ENCODE measurements around the gene CHRNB2. TPM values are rescaled to one million over a fixed set of nuclear protein-coding genes. Genes with fewer than 3 reads are reported as not detected.
A peak's percentile ranks its signal among the peaks of the same experiment; 100 is the strongest.

The CHRNB2 gene
- total and polyA plus RNA-seq, 4 donors, result 0.06 to 0.21 (median 0.08) TPM

DNA sequence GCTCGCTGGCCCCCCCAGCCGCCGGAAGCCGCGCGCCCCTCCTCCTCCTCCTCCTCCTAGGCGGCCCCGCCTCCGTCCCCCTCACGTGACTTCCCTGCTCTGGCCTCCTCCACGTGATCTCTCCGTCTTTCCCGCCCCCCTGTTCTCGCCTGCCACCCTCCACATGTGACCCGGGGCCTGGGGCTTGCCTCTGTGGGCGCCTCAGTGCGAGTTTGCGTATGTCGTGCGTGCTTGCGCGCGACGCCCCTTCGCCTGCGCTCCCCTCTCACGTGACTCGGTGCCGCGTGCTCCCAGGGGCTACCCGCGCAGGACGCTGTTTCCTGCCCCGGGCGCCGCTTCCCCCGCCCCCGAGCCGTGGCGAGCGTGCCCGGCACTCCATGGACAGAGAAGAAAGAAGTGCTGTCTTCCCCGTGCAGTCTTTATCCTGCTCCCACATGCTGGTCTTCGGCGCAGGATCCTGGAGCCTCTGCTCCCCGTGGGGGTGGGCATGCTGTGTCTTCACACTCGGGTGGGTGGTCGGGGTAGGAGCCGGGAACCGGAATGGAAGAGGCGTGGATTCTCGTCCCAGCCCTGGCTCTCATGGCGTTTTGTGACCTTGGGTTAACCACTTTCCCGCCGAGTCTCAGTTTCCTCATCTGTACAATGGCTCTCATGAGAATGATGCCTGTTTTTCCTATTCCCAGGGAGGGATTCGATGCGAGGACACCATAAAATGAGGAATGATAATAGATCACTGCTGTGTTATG lies 8.7 kb upstream of the CHRNB2 start:
- TF ChIP-seq CTCF (IDR thresholded peaks at IDR 0.05; ENCODE audit: control extremely low read depth, extremely low read depth), result no peak
- Histone ChIP-seq H3K27me3 (ENCODE audit: control insufficient read depth in 3 of 3, insufficient read depth in 3 of 3, low read length in 2 of 3) (no peaks in the 10 kb centered on the region), H3K27ac (ENCODE audit: low read depth in 1 of 2, low read length in 1 of 2) (peak overlapping the region; percentile 83 to 90), H3K4me1 (ENCODE audit: control insufficient read depth in 5 of 5, insufficient read depth in 5 of 5, low read length in 5 of 5) (peaks cover 10 to 24% (median 17%) of the 10 kb centered on the region in 5 donors), H3K9ac (ENCODE audit: insufficient read depth in 1 of 2, low read length in 2 of 2) (peak overlapping the region in 1 of 2 donors; percentile 71), H3K36me3 (ENCODE audit: control insufficient read depth in 4 of 4, insufficient read depth in 4 of 4, low read length in 4 of 4) (peaks cover 11 to 20% (median 18%) of the 10 kb centered on the region in 4 donors), H3K4me3 (peak overlapping the region; percentile 43), H3K9me3 (ENCODE audit: control insufficient read depth in 4 of 4, insufficient read depth in 3 of 4, low read length in 3 of 4) (no peaks in the 10 kb centered on the region)
- 1% methylated on average over 44 to 57 of the region's 57 CpGs for WGBS, 2 donors
- ATAC-seq (ENCODE audit: insufficient read depth, low FRiP score), result peak; percentile 93
- peak; percentile 99 for DNase-seq

DNA sequence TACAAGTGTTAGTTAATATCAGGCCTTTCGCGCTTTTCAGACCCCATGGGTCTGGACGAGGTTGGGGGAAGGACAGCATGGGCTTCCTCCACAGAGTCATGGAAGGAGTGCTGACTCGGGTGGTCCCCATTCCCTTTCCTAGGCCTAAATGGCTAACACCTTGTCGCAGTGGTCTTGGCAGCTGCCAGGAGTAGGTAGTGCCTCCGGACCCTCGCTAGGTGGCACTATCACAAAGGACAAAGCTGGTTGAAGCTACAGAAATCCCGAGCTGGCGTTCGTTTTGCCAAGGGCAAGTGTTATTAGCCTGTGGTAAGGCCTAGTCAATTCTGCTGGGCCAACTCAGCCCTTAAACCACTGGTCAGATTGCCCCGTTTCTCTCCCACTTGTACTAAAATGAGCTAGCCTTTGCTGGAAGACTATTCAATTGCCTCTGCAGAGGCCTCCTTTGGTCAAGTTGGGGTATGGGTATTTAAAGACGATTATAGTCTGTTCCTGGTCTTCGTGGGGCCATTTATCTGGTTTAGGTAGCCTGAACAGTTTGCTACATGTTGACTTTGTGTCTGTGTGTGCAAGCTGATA lies 8.0 kb upstream of the CHRNB2 start:
- H3K9me3 ChIP-seq (ENCODE audit: control insufficient read depth in 4 of 4, insufficient read depth in 3 of 4, low read length in 3 of 4), result no peaks in the 10 kb centered on the region
- WGBS, 2 donors, result 11% methylated on average over 13 of the region's 13 CpGs
- no peaks in the 10 kb centered on the region for H3K27me3 ChIP-seq (ENCODE audit: control insufficient read depth in 3 of 3, insufficient read depth in 3 of 3, low read length in 2 of 3)
- DNase-seq (peak; percentile 92 to 95 (median 94)), ATAC-seq (ENCODE audit: insufficient read depth, low FRiP score) (peak; percentile 67)
- peak; percentile 97 for TF ChIP-seq CTCF (IDR thresholded peaks at IDR 0.05; ENCODE audit: control extremely low read depth, extremely low read depth)
- H3K4me1 ChIP-seq (ENCODE audit: control insufficient read depth in 5 of 5, insufficient read depth in 5 of 5, low read length in 5 of 5), result peaks cover 10 to 24% (median 17%) of the 10 kb centered on the region in 5 donors
- peaks cover 10 to 17% (median 12%) of the 10 kb centered on the region in 4 donors for H3K36me3 ChIP-seq (ENCODE audit: control insufficient read depth in 4 of 4, insufficient read depth in 4 of 4, low read length in 4 of 4)
- H3K9ac ChIP-seq (ENCODE audit: insufficient read depth in 1 of 2, low read length in 2 of 2), result peak overlapping the region in 1 of 2 donors; percentile 71
- peak overlapping the region; percentile 83 to 90 for H3K27ac ChIP-seq (ENCODE audit: low read depth in 1 of 2, low read length in 1 of 2)
- H3K4me3 ChIP-seq, result peak overlapping the region; percentile 43

DNA sequence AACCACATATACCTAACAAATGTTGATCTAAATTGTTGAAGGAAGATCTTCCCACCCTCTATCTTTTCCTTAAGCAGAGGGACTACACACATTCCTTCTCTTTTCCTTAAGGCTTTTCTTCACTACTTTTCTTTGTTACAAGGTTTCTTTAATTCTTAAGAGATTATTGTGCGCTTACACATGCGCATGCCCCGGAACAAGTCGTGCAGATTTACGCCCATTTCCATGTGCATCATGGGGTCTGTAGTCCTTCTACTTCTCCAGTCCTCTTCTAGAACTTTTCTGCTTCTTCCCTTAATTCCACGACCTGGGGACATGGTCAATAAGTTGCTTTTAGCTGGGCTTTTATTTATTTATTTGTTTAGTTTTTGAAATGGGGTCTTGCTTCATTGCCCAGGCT lies 1.7 kb upstream of the CHRNB2 start:
- WGBS, 2 donors, result 81 to 88% methylated on average over 6 of the region's 6 CpGs
- DNase-seq (no peak), ATAC-seq (ENCODE audit: insufficient read depth, low FRiP score) (no peak)
- H3K36me3 ChIP-seq (ENCODE audit: control insufficient read depth in 4 of 4, insufficient read depth in 4 of 4, low read length in 4 of 4), result no peaks in the 10 kb centered on the region
- TF ChIP-seq CTCF (IDR thresholded peaks at IDR 0.05; ENCODE audit: control extremely low read depth, extremely low read depth), result no peak
- H3K9ac ChIP-seq (ENCODE audit: insufficient read depth in 1 of 2, low read length in 2 of 2), result no peak overlapping the region
- H3K27ac ChIP-seq (ENCODE audit: low read depth in 1 of 2, low read length in 1 of 2), result no peak overlapping the region
- H3K9me3 ChIP-seq (ENCODE audit: control insufficient read depth in 4 of 4, insufficient read depth in 3 of 4, low read length in 3 of 4), result no peaks in the 10 kb centered on the region
- peaks cover 0 to 11% (median 3%) of the 10 kb centered on the region in 5 donors for H3K4me1 ChIP-seq (ENCODE audit: control insufficient read depth in 5 of 5, insufficient read depth in 5 of 5, low read length in 5 of 5)
- peaks cover 0 to 21% (median 3%) of the 10 kb centered on the region in 3 donors for H3K27me3 ChIP-seq (ENCODE audit: control insufficient read depth in 3 of 3, insufficient read depth in 3 of 3, low read length in 2 of 3)
- no peak overlapping the region for H3K4me3 ChIP-seq

Data from lung (tissue), 12 donors.